ENCODE measurements around the gene C8A. TPM values are rescaled to one million over a fixed set of nuclear protein-coding genes. Genes with fewer than 3 reads are reported as not detected.

C8A gene
- total and polyA plus RNA-seq, 2 of the 13 experiments (the other 11 are each of a cell fraction or from before 2014, with no cell fraction given), result 10.5 to 15.0 TPM

DNA sequence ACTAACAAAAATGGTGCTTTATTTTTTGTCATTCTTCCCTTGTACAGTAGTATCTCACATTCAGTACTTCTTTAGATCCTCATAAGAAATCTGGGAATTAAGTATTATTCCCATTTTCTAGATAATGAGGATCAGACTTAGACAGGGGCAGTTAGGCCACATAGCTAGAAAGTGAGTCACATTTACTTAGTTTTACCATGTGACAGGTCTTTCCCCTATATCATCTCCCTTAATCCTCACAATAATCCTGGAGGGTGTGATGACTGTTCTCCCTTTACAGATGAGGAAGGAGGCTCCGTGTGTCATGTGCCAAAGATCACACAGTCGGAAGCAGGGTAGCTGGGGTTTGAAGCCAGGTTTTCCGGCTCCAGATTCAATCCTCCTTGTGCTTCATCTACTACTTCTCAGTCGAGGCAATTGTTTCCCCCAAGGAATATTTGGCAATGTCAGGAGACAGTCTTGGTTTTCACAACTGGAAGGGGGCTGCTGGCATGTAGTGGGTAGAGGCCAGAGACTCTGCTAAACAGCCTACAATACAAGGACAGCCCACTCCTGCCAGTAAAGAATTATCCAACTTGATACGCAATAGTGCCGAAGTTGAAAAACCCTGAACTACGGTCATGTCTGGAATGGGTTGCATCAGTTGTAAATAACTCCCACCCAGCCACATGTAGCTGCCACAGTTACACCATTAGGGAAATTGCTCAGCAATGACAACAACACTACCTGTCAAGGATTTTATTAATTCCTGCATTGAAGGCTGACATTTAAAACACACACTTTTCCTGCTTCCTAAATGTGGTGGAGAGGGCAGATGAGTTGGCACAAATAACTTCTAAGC lies 56.7 kb downstream of the C8A start:
- intact Hi-C loops (cut with micrococcal nuclease; ENCODE audit: unreplicated experiment), result loop anchor here (2.0 kb wide), 1 partner anchor 77 kb away; no protein-coding TSS in a partner anchor
- H3K4me3 ChIP-seq (replicated peaks in 1 of 3; ENCODE audit: insufficient read depth in 1 of 3, low read depth in 2 of 3, low read length in 3 of 3), result peak overlapping the region in 1 of 3 experiments; percentile 11; a peak in 1 of 6 replicates
- H3K4me2 ChIP-seq (ENCODE audit: low read depth, low read length), result peak overlapping the region; percentile 62
- 14% methylated on average over 7 of the region's 7 CpGs for WGBS (ENCODE audit: low lambda C conversion rate)
- TSS peak; percentile 63 for BruUV-seq (replicated peaks)
- H3K9ac ChIP-seq (ENCODE audit: insufficient read depth, low read depth, low read length), result peak overlapping the region; percentile 66
- POLR2A ChIA-PET, result interaction anchor here (0.7 to 4.9 kb wide), 17 partner anchors 9 to 147 kb away, joined by 3 to 63 read pairs (median 5); partner anchors contain the start of genes C8A, C8B and FYB2
- H2AFZ ChIP-seq (ENCODE audit: low read length), result no peak overlapping the region
- peak overlapping the region; percentile 92 for H3K27ac ChIP-seq (ENCODE audit: extremely low read length, insufficient read depth, low read length)
- in situ Hi-C loops (cut with HindIII; ENCODE audit: extremely low pct_ligation_motif_present, low pct_unique_long_range_greater_than_20kb), result loop anchor here (5.0 kb wide), 1 partner anchor 59 kb away; the partner anchor contains the start of gene C8A
- H3K27me3 ChIP-seq (ENCODE audit: control insufficient read depth in 1 of 2, insufficient read depth in 2 of 2, low read length in 2 of 2), result no peaks in the 10 kb centered on the region
- CTCF ChIA-PET (ENCODE audit: low intra/inter-chr PET ratio, low total read pairs), result no interaction called here
- H3K4me1 ChIP-seq (ENCODE audit: insufficient read depth, low read length), result peaks cover 77% of the 10 kb centered on the region
- no peaks in the 10 kb centered on the region for H3K36me3 ChIP-seq (replicated peaks in 1 of 2; ENCODE audit: control insufficient read depth in 1 of 2, insufficient read depth in 2 of 2, low read length in 2 of 2)
- ATAC-seq (peak; percentile 50), DNase-seq (ENCODE audit: low spot score) (peak; percentile 77), FAIRE-seq (peak; percentile 77)
- no peaks in the 10 kb centered on the region for H3K79me2 ChIP-seq (ENCODE audit: insufficient read depth, low read length)
- H4K20me1 ChIP-seq (ENCODE audit: insufficient read depth, low read length), result no peaks in the 10 kb centered on the region
- H3K9me3 ChIP-seq (ENCODE audit: low read length), result no peaks in the 10 kb centered on the region
- TF ChIP-seq ZNF781 (CRISPR knock-in tag; IDR thresholded peaks at IDR 0.05; ENCODE audit: borderline replicate concordance, not compliant biosample characterization) (no peak), RARA (CRISPR knock-in tag; IDR thresholded peaks at IDR 0.05) (peak; percentile 89), FOSL2 (CRISPR knock-in tag; IDR thresholded peaks at IDR 0.05) (peak; percentile 65; the same call in 1 of the 2 replicates), ATM (IDR thresholded peaks at IDR 0.05; ENCODE audit: borderline replicate concordance) (no peak), ZNF572 (CRISPR knock-in tag; IDR thresholded peaks at IDR 0.05) (no peak), CENPT (CRISPR knock-in tag; IDR thresholded peaks at IDR 0.05; ENCODE audit: low read depth) (no peak), ELF4 (CRISPR knock-in tag; IDR thresholded peaks at IDR 0.05; ENCODE audit: borderline replicate concordance) (no peak), ZNF441 (CRISPR knock-in tag; IDR thresholded peaks at IDR 0.05; ENCODE audit: borderline replicate concordance) (no peak), KAT8 (CRISPR knock-in tag; IDR thresholded peaks at IDR 0.05) (peak; percentile 24; the same call in 1 of the 2 replicates), NR2F1 (CRISPR knock-in tag; IDR thresholded peaks at IDR 0.05) (peak in 1 of 2 experiments; percentile 12; a peak in 1 of 4 replicates), BHLHE40 (IDR thresholded peaks at IDR 0.05; ENCODE audit: low read length) (0 out of 2 replicates have a peak, but pooled peaks have one; percentile 12), FOXP1 (IDR thresholded peaks at IDR 0.05) (peak; percentile 48; the same call in 1 of the 2 replicates), FOXP1 (CRISPR knock-in tag; IDR thresholded peaks at IDR 0.05) (peak; percentile 77), ASH2L (IDR thresholded peaks at IDR 0.05; ENCODE audit: insufficient read length, low read depth, low read length) (peak; percentile 66)
- TF ChIP-seq, protein P1, sequence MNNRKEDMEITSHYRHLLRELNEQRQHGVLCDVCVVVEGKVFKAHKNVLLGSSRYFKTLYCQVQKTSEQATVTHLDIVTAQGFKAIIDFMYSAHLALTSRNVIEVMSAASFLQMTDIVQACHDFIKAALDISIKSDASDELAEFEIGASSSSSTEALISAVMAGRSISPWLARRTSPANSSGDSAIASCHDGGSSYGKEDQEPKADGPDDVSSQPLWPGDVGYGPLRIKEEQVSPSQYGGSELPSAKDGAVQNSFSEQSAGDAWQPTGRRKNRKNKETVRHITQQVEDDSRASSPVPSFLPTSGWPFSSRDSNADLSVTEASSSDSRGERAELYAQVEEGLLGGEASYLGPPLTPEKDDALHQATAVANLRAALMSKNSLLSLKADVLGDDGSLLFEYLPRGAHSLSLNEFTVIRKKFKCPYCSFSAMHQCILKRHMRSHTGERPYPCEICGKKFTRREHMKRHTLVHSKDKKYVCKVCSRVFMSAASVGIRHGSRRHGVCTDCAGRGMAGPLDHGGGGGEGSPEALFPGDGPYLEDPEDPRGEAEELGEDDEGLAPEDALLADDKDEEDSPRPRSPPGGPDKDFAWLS (CRISPR knock-in tag; IDR thresholded peaks at IDR 0.05; ENCODE audit: borderline replicate concordance), result no peak
- TF ChIP-seq, protein P2, sequence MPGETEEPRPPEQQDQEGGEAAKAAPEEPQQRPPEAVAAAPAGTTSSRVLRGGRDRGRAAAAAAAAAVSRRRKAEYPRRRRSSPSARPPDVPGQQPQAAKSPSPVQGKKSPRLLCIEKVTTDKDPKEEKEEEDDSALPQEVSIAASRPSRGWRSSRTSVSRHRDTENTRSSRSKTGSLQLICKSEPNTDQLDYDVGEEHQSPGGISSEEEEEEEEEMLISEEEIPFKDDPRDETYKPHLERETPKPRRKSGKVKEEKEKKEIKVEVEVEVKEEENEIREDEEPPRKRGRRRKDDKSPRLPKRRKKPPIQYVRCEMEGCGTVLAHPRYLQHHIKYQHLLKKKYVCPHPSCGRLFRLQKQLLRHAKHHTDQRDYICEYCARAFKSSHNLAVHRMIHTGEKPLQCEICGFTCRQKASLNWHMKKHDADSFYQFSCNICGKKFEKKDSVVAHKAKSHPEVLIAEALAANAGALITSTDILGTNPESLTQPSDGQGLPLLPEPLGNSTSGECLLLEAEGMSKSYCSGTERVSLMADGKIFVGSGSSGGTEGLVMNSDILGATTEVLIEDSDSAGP (CRISPR knock-in tag; IDR thresholded peaks at IDR 0.05; ENCODE audit: borderline replicate concordance), result no peak
- TF ChIP-seq, protein P3, sequence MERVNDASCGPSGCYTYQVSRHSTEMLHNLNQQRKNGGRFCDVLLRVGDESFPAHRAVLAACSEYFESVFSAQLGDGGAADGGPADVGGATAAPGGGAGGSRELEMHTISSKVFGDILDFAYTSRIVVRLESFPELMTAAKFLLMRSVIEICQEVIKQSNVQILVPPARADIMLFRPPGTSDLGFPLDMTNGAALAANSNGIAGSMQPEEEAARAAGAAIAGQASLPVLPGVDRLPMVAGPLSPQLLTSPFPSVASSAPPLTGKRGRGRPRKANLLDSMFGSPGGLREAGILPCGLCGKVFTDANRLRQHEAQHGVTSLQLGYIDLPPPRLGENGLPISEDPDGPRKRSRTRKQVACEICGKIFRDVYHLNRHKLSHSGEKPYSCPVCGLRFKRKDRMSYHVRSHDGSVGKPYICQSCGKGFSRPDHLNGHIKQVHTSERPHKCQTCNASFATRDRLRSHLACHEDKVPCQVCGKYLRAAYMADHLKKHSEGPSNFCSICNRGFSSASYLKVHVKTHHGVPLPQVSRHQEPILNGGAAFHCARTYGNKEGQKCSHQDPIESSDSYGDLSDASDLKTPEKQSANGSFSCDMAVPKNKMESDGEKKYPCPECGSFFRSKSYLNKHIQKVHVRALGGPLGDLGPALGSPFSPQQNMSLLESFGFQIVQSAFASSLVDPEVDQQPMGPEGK (CRISPR knock-in tag; IDR thresholded peaks at IDR 0.05), result peak; percentile 29; the same call in 1 of the 2 replicates

Measured in HepG2 (cell line).